ENCODE results near the gene HGFAC.
A peak's percentile ranks its signal among the peaks of the same experiment; 100 is the strongest.

HGFAC gene

GRCh38 chr4:3480528-3481112, 38.9 kb downstream of the HGFAC start:
- peak; percentile 99 for TF ChIP-seq CTCF (IDR thresholded peaks at IDR 0.05; ENCODE audit: insufficient read depth, low read length, poor library complexity, severe bottlenecking)
- Histone ChIP-seq H3K27me3 (replicated peaks; ENCODE audit: control insufficient read depth, insufficient read depth, low read length) (no peaks in the 10 kb centered on the region; the same call in 1 of the 2 replicates), H3K4me3 (replicated peaks; ENCODE audit: low read depth, low read length) (no peak overlapping the region), H3K36me3 (ENCODE audit: control insufficient read depth, insufficient read depth, low read length) (no peaks in the 10 kb centered on the region)
- peak; percentile 72 for DNase-seq (ENCODE audit: extremely low read depth, insufficient read length)

GRCh38 chr4:3481113-3481531, 39.4 kb downstream of the HGFAC start:
- no peak for DNase-seq (ENCODE audit: extremely low read depth, insufficient read length)
- H3K36me3 ChIP-seq (ENCODE audit: control insufficient read depth, insufficient read depth, low read length) = no peaks in the 10 kb centered on the region
- H3K4me3 ChIP-seq (replicated peaks; ENCODE audit: low read depth, low read length) = no peak overlapping the region
- no peak for TF ChIP-seq CTCF (IDR thresholded peaks at IDR 0.05; ENCODE audit: insufficient read depth, low read length, poor library complexity, severe bottlenecking)
- H3K27me3 ChIP-seq (replicated peaks; ENCODE audit: control insufficient read depth, insufficient read depth, low read length) = no peaks in the 10 kb centered on the region; the same call in 1 of the 2 replicates

- no peaks in the 10 kb centered on the region for H3K36me3 ChIP-seq (ENCODE audit: control insufficient read depth, insufficient read depth, low read length)
- no peak for TF ChIP-seq CTCF (IDR thresholded peaks at IDR 0.05; ENCODE audit: insufficient read depth, low read length, poor library complexity, severe bottlenecking)
- no peak for DNase-seq (ENCODE audit: extremely low read depth, insufficient read length)
- H3K27me3 ChIP-seq (replicated peaks; ENCODE audit: control insufficient read depth, insufficient read depth, low read length) = no peaks in the 10 kb centered on the region; the same call in 1 of the 2 replicates
- H3K4me3 ChIP-seq (replicated peaks; ENCODE audit: low read depth, low read length) = no peak overlapping the region
These were observed 40.1 kb downstream of the HGFAC start for GRCh38 chr4:3481783-3482393.

- Histone ChIP-seq H3K36me3 (ENCODE audit: control insufficient read depth, insufficient read depth, low read length) (no peaks in the 10 kb centered on the region), H3K27me3 (replicated peaks; ENCODE audit: control insufficient read depth, insufficient read depth, low read length) (no peaks in the 10 kb centered on the region; the same call in 1 of the 2 replicates), H3K4me3 (replicated peaks; ENCODE audit: low read depth, low read length) (no peak overlapping the region)
- no peak for DNase-seq (ENCODE audit: extremely low read depth, insufficient read length)
- TF ChIP-seq CTCF (IDR thresholded peaks at IDR 0.05; ENCODE audit: insufficient read depth, low read length, poor library complexity, severe bottlenecking) = no peak
These were observed 40.9 kb downstream of the HGFAC start for GRCh38 chr4:3482707-3483106.

GRCh38 chr4:3483471-3483921, 41.7 kb downstream of the HGFAC start:
- no peak for DNase-seq (ENCODE audit: extremely low read depth, insufficient read length)
- no peaks in the 10 kb centered on the region; the same call in 1 of the 2 replicates for H3K27me3 ChIP-seq (replicated peaks; ENCODE audit: control insufficient read depth, insufficient read depth, low read length)
- no peaks in the 10 kb centered on the region for H3K36me3 ChIP-seq (ENCODE audit: control insufficient read depth, insufficient read depth, low read length)
- no peak for TF ChIP-seq CTCF (IDR thresholded peaks at IDR 0.05; ENCODE audit: insufficient read depth, low read length, poor library complexity, severe bottlenecking)
- H3K4me3 ChIP-seq (replicated peaks; ENCODE audit: low read depth, low read length) = no peak overlapping the region
